IMR-90 (cell line): ENCODE measurements around the gene FNDC3B.

Experiments used
- CEBPB ChIP-seq: IDR thresholded peaks from 2 replicates; pipeline ENCODE4 v1.6.1; 2012; ENCODE audit warnings: low read depth, low read length, improper control_type of control experiment
- CHD1 ChIP-seq: IDR thresholded peaks from 2 replicates; pipeline ENCODE4 v1.6.1; 2012; ENCODE audit warnings: low read depth, low read length, improper control_type of control experiment
- FOS ChIP-seq: fragments of 150-350 bp; IDR thresholded peaks from 2 replicates; pipeline ENCODE4 v1.6.1; 2016; ENCODE audit warnings: low read depth, low read length
- MAFK ChIP-seq: IDR thresholded peaks from 2 replicates; pipeline ENCODE4 v1.6.1; 2012; ENCODE audit warnings: low read depth, low read length, improper control_type of control experiment
- MAZ ChIP-seq: IDR thresholded peaks from 2 replicates; pipeline ENCODE4 v1.6.1; 2012; ENCODE audit warnings: low read depth, mild to moderate bottlenecking, low read length, improper control_type of control experiment, moderate library complexity, borderline replicate concordance
- MXI1 ChIP-seq: IDR thresholded peaks from 2 replicates; pipeline ENCODE4 v1.6.1; 2012; ENCODE audit warnings: low read depth, mild to moderate bottlenecking, low read length, moderate library complexity, borderline replicate concordance
- POLR2A ChIP-seq: IDR thresholded peaks from 2 replicates; pipeline ENCODE4 v1.6.1; 2012; ENCODE audit warnings: mild to moderate bottlenecking, low read depth, low read length
- RAD21 ChIP-seq: IDR thresholded peaks from 2 replicates; pipeline ENCODE4 v1.6.1; 2012; ENCODE audit warnings: low read length, improper control_type of control experiment
- RCOR1 ChIP-seq: IDR thresholded peaks from 2 replicates; pipeline ENCODE4 v1.6.1; 2012; ENCODE audit warnings: mild to moderate bottlenecking, low read length, improper control_type of control experiment; ENCODE audit not compliant: insufficient replicate concordance
- RFX5 ChIP-seq: IDR thresholded peaks from 2 replicates; pipeline ENCODE4 v1.8.0; 2012; ENCODE audit warnings: low read depth, mild to moderate bottlenecking, low read length, moderate library complexity
- TF ChIP-seq, protein P1 (sequence below): conservative IDR thresholded peaks from 2 replicates; pipeline ENCODE4 v1.5.1; 2012; ENCODE audit warnings: mild to moderate bottlenecking, low read depth, low read length, improper control_type of control experiment
- TF ChIP-seq, protein P2 (sequence below): fragments of 150-350 bp; IDR thresholded peaks from 2 replicates; pipeline ENCODE4 v1.6.1; 2017; ENCODE audit warnings: mild to moderate bottlenecking, antibody characterized with exemption, low read length, low read depth

DNA sequence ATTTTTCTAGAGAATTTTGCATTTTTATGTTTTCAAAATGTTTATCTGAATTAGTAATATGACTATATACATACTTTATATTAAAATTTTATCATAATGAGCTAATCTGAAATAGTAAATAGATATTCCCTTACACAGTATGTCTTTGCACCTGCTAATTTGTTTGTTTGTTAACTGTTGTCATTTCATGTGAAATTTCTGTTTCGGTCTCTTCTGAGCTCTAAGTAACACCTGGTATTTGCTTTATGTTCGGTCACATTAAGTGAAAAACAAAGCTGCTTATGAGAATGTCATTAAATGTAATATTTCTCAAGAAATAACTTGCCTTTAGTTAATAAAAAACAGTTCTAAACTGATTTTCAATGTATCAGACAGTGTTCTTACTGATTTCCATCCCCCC is 61.1 kb downstream of the FNDC3B start:
- TF ChIP-seq POLR2A, result no peak
- TF ChIP-seq, protein P1, sequence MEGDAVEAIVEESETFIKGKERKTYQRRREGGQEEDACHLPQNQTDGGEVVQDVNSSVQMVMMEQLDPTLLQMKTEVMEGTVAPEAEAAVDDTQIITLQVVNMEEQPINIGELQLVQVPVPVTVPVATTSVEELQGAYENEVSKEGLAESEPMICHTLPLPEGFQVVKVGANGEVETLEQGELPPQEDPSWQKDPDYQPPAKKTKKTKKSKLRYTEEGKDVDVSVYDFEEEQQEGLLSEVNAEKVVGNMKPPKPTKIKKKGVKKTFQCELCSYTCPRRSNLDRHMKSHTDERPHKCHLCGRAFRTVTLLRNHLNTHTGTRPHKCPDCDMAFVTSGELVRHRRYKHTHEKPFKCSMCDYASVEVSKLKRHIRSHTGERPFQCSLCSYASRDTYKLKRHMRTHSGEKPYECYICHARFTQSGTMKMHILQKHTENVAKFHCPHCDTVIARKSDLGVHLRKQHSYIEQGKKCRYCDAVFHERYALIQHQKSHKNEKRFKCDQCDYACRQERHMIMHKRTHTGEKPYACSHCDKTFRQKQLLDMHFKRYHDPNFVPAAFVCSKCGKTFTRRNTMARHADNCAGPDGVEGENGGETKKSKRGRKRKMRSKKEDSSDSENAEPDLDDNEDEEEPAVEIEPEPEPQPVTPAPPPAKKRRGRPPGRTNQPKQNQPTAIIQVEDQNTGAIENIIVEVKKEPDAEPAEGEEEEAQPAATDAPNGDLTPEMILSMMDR, result no peak
- TF ChIP-seq RAD21, result no peak
- no peak for TF ChIP-seq RFX5
- no peak for TF ChIP-seq RCOR1
- no peak for TF ChIP-seq CHD1
- TF ChIP-seq FOS, result no peak
- no peak for TF ChIP-seq MAFK
- no peak for TF ChIP-seq MAZ
- TF ChIP-seq, protein P2, sequence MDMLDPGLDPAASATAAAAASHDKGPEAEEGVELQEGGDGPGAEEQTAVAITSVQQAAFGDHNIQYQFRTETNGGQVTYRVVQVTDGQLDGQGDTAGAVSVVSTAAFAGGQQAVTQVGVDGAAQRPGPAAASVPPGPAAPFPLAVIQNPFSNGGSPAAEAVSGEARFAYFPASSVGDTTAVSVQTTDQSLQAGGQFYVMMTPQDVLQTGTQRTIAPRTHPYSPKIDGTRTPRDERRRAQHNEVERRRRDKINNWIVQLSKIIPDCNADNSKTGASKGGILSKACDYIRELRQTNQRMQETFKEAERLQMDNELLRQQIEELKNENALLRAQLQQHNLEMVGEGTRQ, result no peak
- TF ChIP-seq CEBPB, result no peak
- no peak for TF ChIP-seq MXI1
